K562 (cell line): ENCODE measurements around the gene MED15. TPM values are rescaled to one million over a fixed set of nuclear protein-coding genes. Genes with fewer than 3 reads are reported as not detected.

ENCODE experiments used
- IRF2 ChIP-seq: sonication (generic); formaldehyde crosslinking; IDR thresholded peaks from 2 replicates; pipeline ENCODE4 v1.8.1; 2022; ENCODE audit warnings: mild to moderate bottlenecking, missing genetic modification reagents
- JUND ChIP-seq, 2 experiments: IDR thresholded peaks; 2 replicates in 1 of 2; 3 replicates in 1 of 2; pipeline ENCODE4 v1.6.1; 2011; ENCODE audit warnings: borderline replicate concordance in 2 of 2, low read depth in 2 of 2, low read length in 2 of 2, improper control_type of control experiment in 1 of 2, missing biosample characterization in 1 of 2, missing genetic modification characterization in 1 of 2, missing genetic modification reagents in 1 of 2
- RBBP5 ChIP-seq: fragments of 200-600 bp; sonication (generic); IDR thresholded peaks from 2 replicates; pipeline ENCODE4 v1.6.1; 2012; ENCODE audit warnings: borderline replicate concordance, mild to moderate bottlenecking, low read length, control low read depth, inconsistent platforms; ENCODE audit not compliant: insufficient read depth, poor library complexity, severe bottlenecking
- RHOXF2B ChIP-seq: fragments of 250-450 bp; sonication (Bioruptor Pico); conservative IDR thresholded peaks from 2 replicates; pipeline ENCODE4 v1.5.1; 2021
- TBP ChIP-seq: optimal IDR thresholded peaks from 2 replicates; pipeline ENCODE3; 2011; ENCODE audit warnings: low read depth, low read length, improper control_type of control experiment
- XRCC3 ChIP-seq: fragments of 450-650 bp; IDR thresholded peaks from 2 replicates; pipeline ENCODE4 v1.6.1; 2017; ENCODE audit warnings: mild to moderate bottlenecking, moderate library complexity
- ZC3H11A ChIP-seq: IDR thresholded peaks from 2 replicates; pipeline ENCODE4 v1.6.1; 2012; ENCODE audit warnings: low read depth, low read length, improper control_type of control experiment
- ZC3H4 ChIP-seq: sonication (generic); formaldehyde crosslinking; IDR thresholded peaks from 2 replicates; pipeline ENCODE4 v1.9.0; 2021; ENCODE audit warnings: missing genetic modification reagents, borderline replicate concordance
- ZNF561 ChIP-seq: fragments of 450-650 bp; formaldehyde crosslinking; conservative IDR thresholded peaks from 2 replicates; pipeline ENCODE4 v1.4.0; 2020; ENCODE audit warnings: mild to moderate bottlenecking, moderate library complexity
- ZNF589 ChIP-seq: fragments of 200-800 bp; sonication (Bioruptor generic); IDR thresholded peaks from 2 replicates; pipeline ENCODE4 v1.6.1; 2016; ENCODE audit warnings: low read depth, missing genetic modification characterization, missing compliant biosample characterization
- ZSCAN32 ChIP-seq: fragments of 450-650 bp; formaldehyde crosslinking; IDR thresholded peaks from 2 replicates; pipeline ENCODE4 v1.4.0; 2020; ENCODE audit warnings: mild to moderate bottlenecking, moderate library complexity
- polyA plus RNA-seq, 8 experiments: library from polyadenylated mRNA; depleted of rRNA in 4 of 8; stranded (reverse) in 5 of 8; unstranded in 3 of 8; fragments of >200 nt; fragmentation: Nextera tagmentation in 2 of 8; fragmentation: Illumina TruSeq in 1 of 8; extraction: Ambion mirVana in 2 of 8; extraction: Trizol in 1 of 8; gene quantifications; 2 replicates each; pipeline versions ENCODE4 v1.2.1 to v1.2.3, GENCODE V29; 2011 to 2014; ENCODE audit warnings: inconsistent platforms in 1 of 8, missing spikeins in 1 of 8
- total RNA-seq, 7 experiments: library from RNA; depleted of rRNA in 6 of 7; stranded (reverse); fragments of >200 nt in 6 of 7; fragmentation: Illumina TruSeq in 2 of 7; extraction: Trizol in 2 of 7; gene quantifications; 2 replicates each; pipeline versions ENCODE4 v1.2.1 to v1.2.3, GENCODE V29; 2011 to 2021; ENCODE audit warnings: low replicate concordance in 1 of 7
- TF ChIP-seq, protein P1 (sequence below): fragments of 200-600 bp; sonication (generic); IDR thresholded peaks from one replicate; pipeline ENCODE4 v1.6.1; 2012; ENCODE audit warnings: mild to moderate bottlenecking, low read depth, low read length, inconsistent platforms
- TF ChIP-seq, protein P2 (sequence below): IDR thresholded peaks from 3 replicates; pipeline ENCODE4 v1.6.1; 2011; ENCODE audit warnings: borderline replicate concordance, mild to moderate bottlenecking; ENCODE audit not compliant: insufficient read length, insufficient read depth
- TF ChIP-seq, protein P3 (sequence below): sonication (generic); formaldehyde crosslinking; IDR thresholded peaks from 2 replicates; pipeline ENCODE4 v1.8.1; 2023; ENCODE audit warnings: mild to moderate bottlenecking, missing genetic modification reagents

The MED15 gene
- total and polyA plus RNA-seq, 9 of the 15 experiments (the other 6 are each of a cell fraction or from before 2014, with no cell fraction given) = 4.0 to 271 (median 60.1) TPM

DNA sequence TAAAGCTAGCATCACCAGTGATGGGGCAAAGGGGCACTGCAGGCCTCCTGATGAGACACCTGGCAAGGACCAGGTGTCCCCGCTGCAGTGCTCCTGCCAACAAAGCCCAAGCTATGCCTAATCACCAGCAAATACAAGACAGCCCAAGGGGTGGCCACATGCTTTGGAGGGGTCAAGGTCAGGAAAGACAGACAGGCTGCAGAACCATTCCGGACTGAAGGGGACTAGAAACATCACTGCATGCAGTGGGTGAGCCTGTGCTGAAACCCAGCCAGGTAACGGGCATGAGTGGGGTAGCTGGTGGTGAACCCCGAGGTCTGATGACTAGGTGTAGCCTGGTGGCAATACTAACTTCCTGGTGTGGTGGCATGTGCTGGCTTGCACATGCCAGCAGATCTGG, 111.1 kb downstream of the MED15 start (continued):
- TF ChIP-seq, protein P1, sequence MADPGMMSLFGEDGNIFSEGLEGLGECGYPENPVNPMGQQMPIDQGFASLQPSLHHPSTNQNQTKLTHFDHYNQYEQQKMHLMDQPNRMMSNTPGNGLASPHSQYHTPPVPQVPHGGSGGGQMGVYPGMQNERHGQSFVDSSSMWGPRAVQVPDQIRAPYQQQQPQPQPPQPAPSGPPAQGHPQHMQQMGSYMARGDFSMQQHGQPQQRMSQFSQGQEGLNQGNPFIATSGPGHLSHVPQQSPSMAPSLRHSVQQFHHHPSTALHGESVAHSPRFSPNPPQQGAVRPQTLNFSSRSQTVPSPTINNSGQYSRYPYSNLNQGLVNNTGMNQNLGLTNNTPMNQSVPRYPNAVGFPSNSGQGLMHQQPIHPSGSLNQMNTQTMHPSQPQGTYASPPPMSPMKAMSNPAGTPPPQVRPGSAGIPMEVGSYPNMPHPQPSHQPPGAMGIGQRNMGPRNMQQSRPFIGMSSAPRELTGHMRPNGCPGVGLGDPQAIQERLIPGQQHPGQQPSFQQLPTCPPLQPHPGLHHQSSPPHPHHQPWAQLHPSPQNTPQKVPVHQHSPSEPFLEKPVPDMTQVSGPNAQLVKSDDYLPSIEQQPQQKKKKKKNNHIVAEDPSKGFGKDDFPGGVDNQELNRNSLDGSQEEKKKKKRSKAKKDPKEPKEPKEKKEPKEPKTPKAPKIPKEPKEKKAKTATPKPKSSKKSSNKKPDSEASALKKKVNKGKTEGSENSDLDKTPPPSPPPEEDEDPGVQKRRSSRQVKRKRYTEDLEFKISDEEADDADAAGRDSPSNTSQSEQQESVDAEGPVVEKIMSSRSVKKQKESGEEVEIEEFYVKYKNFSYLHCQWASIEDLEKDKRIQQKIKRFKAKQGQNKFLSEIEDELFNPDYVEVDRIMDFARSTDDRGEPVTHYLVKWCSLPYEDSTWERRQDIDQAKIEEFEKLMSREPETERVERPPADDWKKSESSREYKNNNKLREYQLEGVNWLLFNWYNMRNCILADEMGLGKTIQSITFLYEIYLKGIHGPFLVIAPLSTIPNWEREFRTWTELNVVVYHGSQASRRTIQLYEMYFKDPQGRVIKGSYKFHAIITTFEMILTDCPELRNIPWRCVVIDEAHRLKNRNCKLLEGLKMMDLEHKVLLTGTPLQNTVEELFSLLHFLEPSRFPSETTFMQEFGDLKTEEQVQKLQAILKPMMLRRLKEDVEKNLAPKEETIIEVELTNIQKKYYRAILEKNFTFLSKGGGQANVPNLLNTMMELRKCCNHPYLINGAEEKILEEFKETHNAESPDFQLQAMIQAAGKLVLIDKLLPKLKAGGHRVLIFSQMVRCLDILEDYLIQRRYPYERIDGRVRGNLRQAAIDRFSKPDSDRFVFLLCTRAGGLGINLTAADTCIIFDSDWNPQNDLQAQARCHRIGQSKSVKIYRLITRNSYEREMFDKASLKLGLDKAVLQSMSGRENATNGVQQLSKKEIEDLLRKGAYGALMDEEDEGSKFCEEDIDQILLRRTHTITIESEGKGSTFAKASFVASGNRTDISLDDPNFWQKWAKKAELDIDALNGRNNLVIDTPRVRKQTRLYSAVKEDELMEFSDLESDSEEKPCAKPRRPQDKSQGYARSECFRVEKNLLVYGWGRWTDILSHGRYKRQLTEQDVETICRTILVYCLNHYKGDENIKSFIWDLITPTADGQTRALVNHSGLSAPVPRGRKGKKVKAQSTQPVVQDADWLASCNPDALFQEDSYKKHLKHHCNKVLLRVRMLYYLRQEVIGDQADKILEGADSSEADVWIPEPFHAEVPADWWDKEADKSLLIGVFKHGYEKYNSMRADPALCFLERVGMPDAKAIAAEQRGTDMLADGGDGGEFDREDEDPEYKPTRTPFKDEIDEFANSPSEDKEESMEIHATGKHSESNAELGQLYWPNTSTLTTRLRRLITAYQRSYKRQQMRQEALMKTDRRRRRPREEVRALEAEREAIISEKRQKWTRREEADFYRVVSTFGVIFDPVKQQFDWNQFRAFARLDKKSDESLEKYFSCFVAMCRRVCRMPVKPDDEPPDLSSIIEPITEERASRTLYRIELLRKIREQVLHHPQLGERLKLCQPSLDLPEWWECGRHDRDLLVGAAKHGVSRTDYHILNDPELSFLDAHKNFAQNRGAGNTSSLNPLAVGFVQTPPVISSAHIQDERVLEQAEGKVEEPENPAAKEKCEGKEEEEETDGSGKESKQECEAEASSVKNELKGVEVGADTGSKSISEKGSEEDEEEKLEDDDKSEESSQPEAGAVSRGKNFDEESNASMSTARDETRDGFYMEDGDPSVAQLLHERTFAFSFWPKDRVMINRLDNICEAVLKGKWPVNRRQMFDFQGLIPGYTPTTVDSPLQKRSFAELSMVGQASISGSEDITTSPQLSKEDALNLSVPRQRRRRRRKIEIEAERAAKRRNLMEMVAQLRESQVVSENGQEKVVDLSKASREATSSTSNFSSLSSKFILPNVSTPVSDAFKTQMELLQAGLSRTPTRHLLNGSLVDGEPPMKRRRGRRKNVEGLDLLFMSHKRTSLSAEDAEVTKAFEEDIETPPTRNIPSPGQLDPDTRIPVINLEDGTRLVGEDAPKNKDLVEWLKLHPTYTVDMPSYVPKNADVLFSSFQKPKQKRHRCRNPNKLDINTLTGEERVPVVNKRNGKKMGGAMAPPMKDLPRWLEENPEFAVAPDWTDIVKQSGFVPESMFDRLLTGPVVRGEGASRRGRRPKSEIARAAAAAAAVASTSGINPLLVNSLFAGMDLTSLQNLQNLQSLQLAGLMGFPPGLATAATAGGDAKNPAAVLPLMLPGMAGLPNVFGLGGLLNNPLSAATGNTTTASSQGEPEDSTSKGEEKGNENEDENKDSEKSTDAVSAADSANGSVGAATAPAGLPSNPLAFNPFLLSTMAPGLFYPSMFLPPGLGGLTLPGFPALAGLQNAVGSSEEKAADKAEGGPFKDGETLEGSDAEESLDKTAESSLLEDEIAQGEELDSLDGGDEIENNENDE = no peak
- no peak for TF ChIP-seq ZSCAN32 (CRISPR knock-in tag)
- TF ChIP-seq, protein P2, sequence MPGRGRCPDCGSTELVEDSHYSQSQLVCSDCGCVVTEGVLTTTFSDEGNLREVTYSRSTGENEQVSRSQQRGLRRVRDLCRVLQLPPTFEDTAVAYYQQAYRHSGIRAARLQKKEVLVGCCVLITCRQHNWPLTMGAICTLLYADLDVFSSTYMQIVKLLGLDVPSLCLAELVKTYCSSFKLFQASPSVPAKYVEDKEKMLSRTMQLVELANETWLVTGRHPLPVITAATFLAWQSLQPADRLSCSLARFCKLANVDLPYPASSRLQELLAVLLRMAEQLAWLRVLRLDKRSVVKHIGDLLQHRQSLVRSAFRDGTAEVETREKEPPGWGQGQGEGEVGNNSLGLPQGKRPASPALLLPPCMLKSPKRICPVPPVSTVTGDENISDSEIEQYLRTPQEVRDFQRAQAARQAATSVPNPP = no peak
- peak; percentile 38 for TF ChIP-seq RBBP5
- TF ChIP-seq XRCC3 = no peak
- TF ChIP-seq RHOXF2B (CRISPR knock-in tag) = no peak
- no peak for TF ChIP-seq ZC3H11A
- TF ChIP-seq ZNF589 (CRISPR knock-in tag) = no peak
- TF ChIP-seq, protein P3, sequence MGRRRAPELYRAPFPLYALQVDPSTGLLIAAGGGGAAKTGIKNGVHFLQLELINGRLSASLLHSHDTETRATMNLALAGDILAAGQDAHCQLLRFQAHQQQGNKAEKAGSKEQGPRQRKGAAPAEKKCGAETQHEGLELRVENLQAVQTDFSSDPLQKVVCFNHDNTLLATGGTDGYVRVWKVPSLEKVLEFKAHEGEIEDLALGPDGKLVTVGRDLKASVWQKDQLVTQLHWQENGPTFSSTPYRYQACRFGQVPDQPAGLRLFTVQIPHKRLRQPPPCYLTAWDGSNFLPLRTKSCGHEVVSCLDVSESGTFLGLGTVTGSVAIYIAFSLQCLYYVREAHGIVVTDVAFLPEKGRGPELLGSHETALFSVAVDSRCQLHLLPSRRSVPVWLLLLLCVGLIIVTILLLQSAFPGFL (CRISPR knock-in tag) = no peak
- no peak for TF ChIP-seq TBP
- peak; percentile 75; the same call in 1 of the 2 replicates for TF ChIP-seq IRF2 (CRISPR knock-in tag)
- 0 out of 2 replicates have a peak, but pooled peaks have one; percentile 13 for TF ChIP-seq ZNF561 (CRISPR knock-in tag)
- TF ChIP-seq ZC3H4 (CRISPR knock-in tag) = peak; percentile 23; the same call in 1 of the 2 replicates
- no peak for TF ChIP-seq JUND (IDR thresholded peaks at IDR 0.05; ENCODE audit: borderline replicate concordance, low read depth, low read length)
- TF ChIP-seq JUND (tag; IDR thresholded peaks at IDR 0.05; ENCODE audit: borderline replicate concordance, low read depth, low read length) = no peak
